Measurements from ENCODE around the gene UBAP2L. TPM values are rescaled to one million over a fixed set of nuclear protein-coding genes. Genes with fewer than 3 reads are reported as not detected.
A peak's percentile ranks its signal among the peaks of the same experiment; 100 is the strongest.

Gene UBAP2L
- total RNA-seq = 100 to 1,000 TPM in 1 of 4 donors, 10 to 100 TPM in 3; 69.8 to 124 (median 83.0) TPM

- TF ChIP-seq EP300 (IDR thresholded peaks at IDR 0.05) = peak; percentile 93
- TF ChIP-seq POLR2A (IDR thresholded peaks at IDR 0.05) = peak; percentile 45 to 84
- no peak for TF ChIP-seq CTCF (IDR thresholded peaks at IDR 0.05)
- peak; percentile 31 to 99 (median 82) for TF ChIP-seq POLR2AphosphoS5 (IDR thresholded peaks at IDR 0.05)
Observed at GRCh38 chr1:154220071-154220969, at the start of gene UBAP2L. TSS of gene UBAP2L (plus strand) at chr1:154220955. CDS start at chr1:154225124, 4,169 bp downstream.

GRCh38 chr1:154171223-154171583, 49.6 kb upstream of the UBAP2L start:
- Histone ChIP-seq H3K36me3 (peaks cover 85% of the 10 kb centered on the region), H3K27ac (no peak overlapping the region), H3K4me3 (no peak overlapping the region), H3K27me3 (no peaks in the 10 kb centered on the region), H3K4me1 (peaks cover 5% of the 10 kb centered on the region), H3K9me3 (no peaks in the 10 kb centered on the region)
- TF ChIP-seq EP300 (IDR thresholded peaks at IDR 0.05) (no peak), POLR2A (IDR thresholded peaks at IDR 0.05) (no peak), CTCF (IDR thresholded peaks at IDR 0.05) (no peak), POLR2AphosphoS5 (IDR thresholded peaks at IDR 0.05) (no peak)
- WGBS = 92% methylated on average over 4 of the region's 4 CpGs
- DNase-seq (ENCODE audit: low spot score in 2 of 2) = no peak

More at GRCh38 chr1:154220071-154220969, at the start of gene UBAP2L:
- H3K4me1 ChIP-seq = peaks cover 58% of the 10 kb centered on the region
- under 1% methylated on average over 55 of the region's 73 CpGs for WGBS
- peak; percentile 99 for DNase-seq (ENCODE audit: low spot score in 2 of 2)
- peak within 1 kb of the TSS; percentile 68 for H3K4me3 ChIP-seq
- H3K27me3 ChIP-seq = no peaks in the 10 kb centered on the region
- H3K36me3 ChIP-seq = peaks cover 15% of the 10 kb centered on the region
- no peaks in the 10 kb centered on the region for H3K9me3 ChIP-seq
- peak within 1 kb of the TSS; percentile 98 for H3K27ac ChIP-seq

GRCh38 chr1:154171880-154172279, 48.9 kb upstream of the UBAP2L start:
- no peak overlapping the region for H3K4me3 ChIP-seq
- no peaks in the 10 kb centered on the region for H3K9me3 ChIP-seq
- no peak for DNase-seq (ENCODE audit: low spot score in 2 of 2)
- H3K27ac ChIP-seq = no peak overlapping the region
- H3K27me3 ChIP-seq = no peaks in the 10 kb centered on the region
- 90% methylated on average over 5 of the region's 5 CpGs for WGBS
- H3K4me1 ChIP-seq = peaks cover 11% of the 10 kb centered on the region
- H3K36me3 ChIP-seq = peaks cover 79% of the 10 kb centered on the region
- no peak for TF ChIP-seq POLR2AphosphoS5 (IDR thresholded peaks at IDR 0.05)
- TF ChIP-seq CTCF (IDR thresholded peaks at IDR 0.05) = no peak
- no peak for TF ChIP-seq EP300 (IDR thresholded peaks at IDR 0.05)
- no peak for TF ChIP-seq POLR2A (IDR thresholded peaks at IDR 0.05)

- Histone ChIP-seq H3K4me3 (no peak overlapping the region), H3K9me3 (no peaks in the 10 kb centered on the region), H3K4me1 (peaks cover 37% of the 10 kb centered on the region), H3K27ac (no peak overlapping the region), H3K36me3 (peaks cover 51% of the 10 kb centered on the region), H3K27me3 (no peaks in the 10 kb centered on the region)
- 94% methylated on average over 4 of the region's 4 CpGs for WGBS
- DNase-seq (ENCODE audit: low spot score in 2 of 2) = no peak
- no peak for TF ChIP-seq CTCF (IDR thresholded peaks at IDR 0.05)
- no peak for TF ChIP-seq POLR2A (IDR thresholded peaks at IDR 0.05)
- TF ChIP-seq EP300 (IDR thresholded peaks at IDR 0.05) = no peak
- TF ChIP-seq POLR2AphosphoS5 (IDR thresholded peaks at IDR 0.05) = no peak
Observed at GRCh38 chr1:154174654-154175053, 46.1 kb upstream of the UBAP2L start.

- Histone ChIP-seq H3K4me1 (peaks cover 52% of the 10 kb centered on the region), H3K27me3 (no peaks in the 10 kb centered on the region), H3K4me3 (no peak overlapping the region), H3K9me3 (no peaks in the 10 kb centered on the region), H3K36me3 (peaks cover 34% of the 10 kb centered on the region), H3K27ac (no peak overlapping the region)
- 32% methylated on average over 2 of the region's 2 CpGs for WGBS
- TF ChIP-seq EP300 (IDR thresholded peaks at IDR 0.05) = no peak
- no peak for TF ChIP-seq CTCF (IDR thresholded peaks at IDR 0.05)
- no peak for TF ChIP-seq POLR2AphosphoS5 (IDR thresholded peaks at IDR 0.05)
- TF ChIP-seq POLR2A (IDR thresholded peaks at IDR 0.05) = no peak
- DNase-seq (ENCODE audit: low spot score in 2 of 2) = no peak
Observed at GRCh38 chr1:154176337-154176736, 44.4 kb upstream of the UBAP2L start.
